ENCODE results near the gene MIF. TPM values are rescaled to one million over a fixed set of nuclear protein-coding genes. Genes with fewer than 3 reads are reported as not detected.

MIF gene
- total and polyA plus RNA-seq, 2 donors (not counting 3 experiments of a cell fraction or from before 2014, with no cell fraction given), result 529 to 674 TPM

DNA sequence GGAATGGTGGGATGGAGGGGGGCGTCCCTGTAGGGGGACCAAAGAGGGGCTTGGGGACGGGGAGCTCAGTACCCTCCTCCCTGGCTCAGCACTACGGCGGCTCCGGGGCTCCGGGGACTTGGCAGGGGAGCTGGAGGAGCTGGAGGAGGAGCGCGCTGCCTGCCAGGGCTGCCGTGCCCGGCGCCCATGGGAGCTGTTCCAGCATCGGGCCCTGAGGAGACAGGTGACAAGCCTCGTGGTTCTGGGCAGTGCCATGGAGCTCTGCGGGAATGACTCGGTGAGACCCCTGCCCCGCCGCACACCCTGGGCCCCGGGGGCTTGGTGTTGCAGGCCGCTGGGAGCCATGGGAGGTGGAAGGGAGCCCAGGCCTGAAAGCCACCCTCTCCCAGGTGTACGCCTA lies 11.8 kb upstream of the MIF start:
- BruUV-seq (replicated peaks), result no TSS peak
- H2AFZ ChIP-seq (ENCODE audit: low read depth, low read length), result no peak overlapping the region
- no peaks in the 10 kb centered on the region for H3K36me3 ChIP-seq (ENCODE audit: control insufficient read depth in 2 of 2, extremely low read depth in 1 of 2, insufficient read depth in 2 of 2, low read length in 2 of 2)
- H3K9me1 ChIP-seq (replicated peaks; ENCODE audit: control insufficient read depth, extremely low read depth, insufficient read depth, low read length), result no peaks in the 10 kb centered on the region
- intact Hi-C loops (cut with micrococcal nuclease), result no loop called here
- FAIRE-seq, result no peak
- H3K4me1 ChIP-seq (ENCODE audit: control insufficient read depth, extremely low read depth, insufficient read depth, low read length), result no peaks in the 10 kb centered on the region
- CTCF ChIA-PET, result interaction anchor here (1.2 kb wide), 1 partner anchor 12 kb away, joined by 3 read pairs; the partner anchor contains the start of gene MIF
- no peak overlapping the region for H3K4me3 ChIP-seq (replicated peaks in 1 of 3; ENCODE audit: insufficient read depth in 1 of 3, low read depth in 1 of 3, low read length in 3 of 3)
- H3K79me2 ChIP-seq (ENCODE audit: control insufficient read depth, insufficient read depth, low read length), result no peaks in the 10 kb centered on the region
- no peak overlapping the region for H3K4me2 ChIP-seq (ENCODE audit: insufficient read depth, low read length)
- H3K9ac ChIP-seq (replicated peaks; ENCODE audit: extremely low read depth, insufficient read depth, low read length), result no peak overlapping the region
- DNase-seq (ENCODE audit: low read depth, low spot score), result no peak
- no peak overlapping the region for H3K27ac ChIP-seq (ENCODE audit: insufficient read depth, low read depth, low read length)
- no peak for TF ChIP-seq POLR2AphosphoS5 (IDR thresholded peaks at IDR 0.05; ENCODE audit: insufficient read depth, low read depth, low read length)
- TF ChIP-seq EZH2 (IDR thresholded peaks at IDR 0.05; ENCODE audit: borderline replicate concordance, low read depth, low read length, severe bottlenecking), result no peak
- TF ChIP-seq GATA2 (IDR thresholded peaks at IDR 0.05; ENCODE audit: insufficient read depth, insufficient read length, low read depth, low read length), result no peak
- no peak for TF ChIP-seq FOS (IDR thresholded peaks at IDR 0.05; ENCODE audit: borderline replicate concordance, insufficient read depth, low read length)
- TF ChIP-seq, protein P1, sequence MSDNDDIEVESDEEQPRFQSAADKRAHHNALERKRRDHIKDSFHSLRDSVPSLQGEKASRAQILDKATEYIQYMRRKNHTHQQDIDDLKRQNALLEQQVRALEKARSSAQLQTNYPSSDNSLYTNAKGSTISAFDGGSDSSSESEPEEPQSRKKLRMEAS (IDR thresholded peaks at IDR 0.05; ENCODE audit: insufficient read depth, insufficient read length), result no peak
- TF ChIP-seq JUN (IDR thresholded peaks at IDR 0.05; ENCODE audit: borderline replicate concordance, insufficient read depth, insufficient read length, low read depth), result no peak
- TF ChIP-seq POLR2A (IDR thresholded peaks at IDR 0.05; ENCODE audit: low read depth, low read length), result no peak
- TF ChIP-seq MYC (IDR thresholded peaks at IDR 0.05; ENCODE audit: low read depth, low read length), result no peak
- TF ChIP-seq, protein P2, sequence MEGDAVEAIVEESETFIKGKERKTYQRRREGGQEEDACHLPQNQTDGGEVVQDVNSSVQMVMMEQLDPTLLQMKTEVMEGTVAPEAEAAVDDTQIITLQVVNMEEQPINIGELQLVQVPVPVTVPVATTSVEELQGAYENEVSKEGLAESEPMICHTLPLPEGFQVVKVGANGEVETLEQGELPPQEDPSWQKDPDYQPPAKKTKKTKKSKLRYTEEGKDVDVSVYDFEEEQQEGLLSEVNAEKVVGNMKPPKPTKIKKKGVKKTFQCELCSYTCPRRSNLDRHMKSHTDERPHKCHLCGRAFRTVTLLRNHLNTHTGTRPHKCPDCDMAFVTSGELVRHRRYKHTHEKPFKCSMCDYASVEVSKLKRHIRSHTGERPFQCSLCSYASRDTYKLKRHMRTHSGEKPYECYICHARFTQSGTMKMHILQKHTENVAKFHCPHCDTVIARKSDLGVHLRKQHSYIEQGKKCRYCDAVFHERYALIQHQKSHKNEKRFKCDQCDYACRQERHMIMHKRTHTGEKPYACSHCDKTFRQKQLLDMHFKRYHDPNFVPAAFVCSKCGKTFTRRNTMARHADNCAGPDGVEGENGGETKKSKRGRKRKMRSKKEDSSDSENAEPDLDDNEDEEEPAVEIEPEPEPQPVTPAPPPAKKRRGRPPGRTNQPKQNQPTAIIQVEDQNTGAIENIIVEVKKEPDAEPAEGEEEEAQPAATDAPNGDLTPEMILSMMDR (IDR thresholded peaks at IDR 0.05; ENCODE audit: extremely low read depth in 1 of 2, insufficient read depth in 1 of 2, low read depth in 1 of 2, low read length in 2 of 2), result no peak
- POLR2A ChIA-PET, result no interaction called here
- no peaks in the 10 kb centered on the region for H3K27me3 ChIP-seq (ENCODE audit: control insufficient read depth in 2 of 2, insufficient read depth in 2 of 2, low read length in 2 of 2)
- H3K9me3 ChIP-seq (replicated peaks; ENCODE audit: control insufficient read depth, insufficient read depth, low read length), result no peaks in the 10 kb centered on the region
- dilution Hi-C loops (cut with MboI; ENCODE audit: extremely low pct_ligation_motif_present, low sequenced_read_pairs), result no loop called here
- no peaks in the 10 kb centered on the region for H4K20me1 ChIP-seq (replicated peaks; ENCODE audit: control insufficient read depth, extremely low read depth, insufficient read depth, low read length)
